HG03095 (cell line): ENCODE data around the gene KRT17.
"Not testable (repeated sequence)": the region's sequence is repeated elsewhere in the genome, so short reads cannot be mapped to it uniquely, and the experiment has no call there.

Source experiments
- ATAC-seq: cut with Tn5 transposase; IDR thresholded peaks from one replicate; pipeline ENCODE4 v1.9.1; 2021; ENCODE audit warnings: moderate library complexity; ENCODE audit not compliant: unreplicated experiment

Gene KRT17

GRCh38 chr17:41654678-41655607 lies 30.6 kb upstream of the KRT17 start:
- no peak for ATAC-seq

- ATAC-seq: no peak
Measured at GRCh38 chr17:41653892-41654677, 29.7 kb upstream of the KRT17 start.

GRCh38 chr17:41653421-41653820 lies 29.0 kb upstream of the KRT17 start:
- ATAC-seq: no peak

GRCh38 chr17:41652461-41652970 lies 28.1 kb upstream of the KRT17 start:
- ATAC-seq: no peak

GRCh38 chr17:41651625-41652460 lies 27.5 kb upstream of the KRT17 start:
- no peak for ATAC-seq

GRCh38 chr17:41650794-41651624 lies 26.6 kb upstream of the KRT17 start:
- no peak for ATAC-seq

- ATAC-seq: no peak
Measured at GRCh38 chr17:41649923-41650519, 25.6 kb upstream of the KRT17 start.

GRCh38 chr17:41648411-41649195 lies 24.2 kb upstream of the KRT17 start:
- ATAC-seq: no peak

- no peak for ATAC-seq
Measured at GRCh38 chr17:41647940-41648410, 23.6 kb upstream of the KRT17 start.

- no peak for ATAC-seq
Measured at GRCh38 chr17:41647038-41647813, 22.9 kb upstream of the KRT17 start.

- ATAC-seq: no peak
Measured at GRCh38 chr17:41642252-41643156, 18.1 kb upstream of the KRT17 start.

- ATAC-seq: not testable (repeated sequence)
Measured at GRCh38 chr17:41640596-41640995, 16.2 kb upstream of the KRT17 start.

- ATAC-seq: no peak
Measured at GRCh38 chr17:41639492-41640473, 15.4 kb upstream of the KRT17 start.

- ATAC-seq: no peak
Measured at GRCh38 chr17:41638941-41639340, 14.6 kb upstream of the KRT17 start.

- no peak for ATAC-seq
Measured at GRCh38 chr17:41638194-41638593, 13.8 kb upstream of the KRT17 start.

GRCh38 chr17:41636652-41637051 lies 12.3 kb upstream of the KRT17 start:
- ATAC-seq: no peak
